Ramos (cell line): ENCODE results near the gene BRDT.
"Not testable (repeated sequence)": the region's sequence is repeated elsewhere in the genome, so short reads cannot be mapped to it uniquely, and the experiment has no call there.

ENCODE experiments used
- in situ Hi-C: fragments of 300-500 bp; cut with MboI; formaldehyde crosslinking; loops from one replicate; pipeline ENCODE4 v1.14.3; 2022; ENCODE audit warnings: low sequenced_read_pairs; ENCODE audit not compliant: unreplicated experiment

BRDT gene

GRCh38 chr1:91980663-91981062, 31.5 kb downstream of the BRDT start:
- in situ Hi-C loops, result loop anchor here (25.0 kb wide), 1 partner anchor 632 kb away; no protein-coding TSS in a partner anchor

DNA sequence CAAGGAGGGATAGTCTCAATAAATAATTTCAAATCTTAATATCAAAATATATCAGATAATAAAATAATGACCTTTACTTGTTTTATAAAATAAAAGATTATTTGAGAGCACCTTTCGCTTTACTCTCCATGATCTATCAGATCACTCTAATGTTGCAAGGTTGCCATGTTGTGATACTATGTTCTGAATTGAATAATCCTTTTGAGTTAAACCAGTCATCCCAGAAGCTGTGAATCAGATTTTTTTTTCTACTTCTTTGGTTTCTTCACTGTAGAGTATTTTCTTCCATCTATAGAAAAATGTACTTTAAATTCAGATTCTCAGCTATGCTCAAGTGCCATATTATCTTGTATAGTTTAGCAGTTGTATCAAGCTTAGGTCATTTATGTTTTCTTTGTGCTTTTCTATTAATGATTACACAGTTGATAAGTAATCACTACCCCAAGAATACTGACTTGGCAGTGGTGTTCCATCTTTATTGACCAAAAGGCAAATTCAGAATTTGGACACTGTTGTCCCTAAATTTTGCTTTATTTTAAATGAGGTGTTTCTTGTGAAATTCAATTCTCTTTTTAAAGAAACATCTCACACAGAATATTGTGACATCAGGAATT, 32.9 kb downstream of the BRDT start:
- in situ Hi-C loops, result loop anchor here (25.0 kb wide), 1 partner anchor 630 kb away; no protein-coding TSS in a partner anchor

- in situ Hi-C loops, result loop anchor here (25.0 kb wide), 1 partner anchor 619 kb away; no protein-coding TSS in a partner anchor
Observed at GRCh38 chr1:91993256-91993655, 44.1 kb downstream of the BRDT start.

DNA sequence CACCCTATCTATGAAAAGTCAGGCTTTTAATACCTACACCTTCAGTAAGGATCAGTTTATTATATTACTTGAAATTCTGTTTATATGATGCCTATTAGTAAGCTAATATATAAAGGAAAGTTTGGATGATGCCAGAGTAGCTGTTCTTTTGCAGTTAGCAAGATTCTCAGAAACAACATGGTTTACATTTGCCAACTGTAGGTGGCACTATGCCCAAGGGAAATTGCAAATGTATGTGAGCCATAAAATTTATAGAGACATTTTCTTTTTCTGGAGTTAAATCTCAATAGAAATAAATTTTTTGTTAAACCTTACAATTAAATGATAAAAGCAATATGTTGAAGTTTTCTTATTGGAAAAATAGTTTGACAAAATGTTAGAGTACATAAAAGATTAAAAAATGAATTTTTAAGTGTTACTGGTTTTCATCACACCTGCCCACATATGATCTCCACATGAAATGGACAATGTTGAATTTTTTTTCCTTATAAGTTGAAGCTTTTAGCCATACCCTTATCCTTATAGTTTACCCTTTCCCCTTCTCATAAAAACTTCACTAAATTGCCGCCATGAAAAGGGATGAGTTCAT, 48.5 kb downstream of the BRDT start:
- in situ Hi-C loops, result loop anchor here (25.0 kb wide), 1 partner anchor 615 kb away; no protein-coding TSS in a partner anchor

GRCh38 chr1:92004129-92004528, 54.9 kb downstream of the BRDT start:
- in situ Hi-C loops, result no loop called here

GRCh38 chr1:92013923-92014322, 64.7 kb downstream of the BRDT start:
- in situ Hi-C loops, result no loop called here

GRCh38 chr1:92016720-92017316, 67.6 kb downstream of the BRDT start:
- in situ Hi-C loops, result no loop called here

- in situ Hi-C loops, result no loop called here
Observed at GRCh38 chr1:92017656-92018055, 68.5 kb downstream of the BRDT start.

DNA sequence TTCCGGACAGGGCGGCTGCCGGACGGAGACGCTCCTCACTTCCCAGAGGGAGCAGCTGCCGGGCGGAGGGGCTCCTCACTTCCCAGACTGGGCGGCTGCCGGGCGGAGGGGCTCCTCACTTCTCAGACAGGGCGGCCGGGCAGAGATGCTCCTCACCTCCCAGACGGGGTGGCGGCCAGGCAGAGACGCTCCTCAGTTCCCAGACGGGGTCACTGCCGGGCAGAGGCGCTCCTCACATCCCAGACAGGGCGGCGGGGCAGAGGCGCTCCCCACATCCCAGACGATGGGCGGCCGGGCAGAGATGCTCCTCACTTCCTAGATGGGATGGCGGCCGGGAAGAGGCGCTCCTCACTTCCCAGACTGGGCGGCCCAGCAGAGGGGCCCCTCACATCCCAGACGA, 76.8 kb downstream of the BRDT start:
- in situ Hi-C loops, result not testable (repeated sequence)

DNA sequence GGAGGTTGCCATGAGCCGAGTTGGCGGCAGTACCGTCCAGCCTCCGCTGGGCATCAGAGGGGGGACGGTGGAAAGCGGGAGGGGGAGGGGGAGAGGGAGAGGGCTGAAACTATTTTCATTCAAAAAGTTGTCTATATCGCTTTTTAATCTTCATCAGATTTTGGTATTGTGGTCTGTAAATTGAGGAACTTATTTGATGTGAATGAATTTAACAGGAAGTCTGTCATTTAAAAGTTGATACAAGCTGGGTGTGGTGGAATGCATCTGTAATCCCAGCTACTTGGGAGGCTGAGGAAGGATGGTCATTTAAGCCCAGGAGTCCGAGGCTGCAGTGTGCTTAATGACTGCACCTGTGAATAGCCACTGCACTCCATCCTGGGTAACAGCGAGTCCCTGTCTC, 77.6 kb downstream of the BRDT start:
- in situ Hi-C loops, result no loop called here

DNA sequence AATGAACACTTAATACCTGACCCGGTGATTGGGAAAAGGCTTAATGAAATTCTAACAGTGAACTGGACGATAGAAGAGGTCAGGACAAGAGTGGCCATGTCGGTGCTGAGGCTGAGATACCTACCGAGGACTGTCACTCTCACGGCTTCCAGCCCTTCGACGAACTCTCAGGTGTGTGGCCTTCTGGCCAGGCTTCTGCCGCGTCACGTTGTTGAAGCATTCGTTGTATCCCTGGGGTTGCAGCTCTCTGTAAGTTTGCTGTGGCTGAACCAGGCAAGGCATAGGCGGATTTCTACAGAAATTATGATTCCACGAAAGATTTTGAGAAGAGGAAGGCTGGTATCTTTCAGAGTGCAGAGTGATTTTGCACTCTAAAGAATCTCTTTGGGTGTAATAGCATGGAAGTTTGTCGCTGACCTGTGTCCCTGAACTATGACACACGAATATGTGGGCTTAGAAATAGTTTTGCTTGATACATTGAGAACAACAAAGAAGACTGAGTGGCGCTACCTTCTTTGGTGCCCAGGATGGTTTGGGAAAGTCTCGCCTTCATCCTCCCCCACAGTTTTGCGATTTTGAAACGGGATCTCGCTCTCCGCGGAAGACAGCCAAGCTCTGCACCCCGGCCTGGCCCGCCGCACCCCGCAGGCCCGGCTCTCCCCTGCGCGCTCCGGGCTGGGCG, 80.2 kb downstream of the BRDT start:
- in situ Hi-C loops, result no loop called here

DNA sequence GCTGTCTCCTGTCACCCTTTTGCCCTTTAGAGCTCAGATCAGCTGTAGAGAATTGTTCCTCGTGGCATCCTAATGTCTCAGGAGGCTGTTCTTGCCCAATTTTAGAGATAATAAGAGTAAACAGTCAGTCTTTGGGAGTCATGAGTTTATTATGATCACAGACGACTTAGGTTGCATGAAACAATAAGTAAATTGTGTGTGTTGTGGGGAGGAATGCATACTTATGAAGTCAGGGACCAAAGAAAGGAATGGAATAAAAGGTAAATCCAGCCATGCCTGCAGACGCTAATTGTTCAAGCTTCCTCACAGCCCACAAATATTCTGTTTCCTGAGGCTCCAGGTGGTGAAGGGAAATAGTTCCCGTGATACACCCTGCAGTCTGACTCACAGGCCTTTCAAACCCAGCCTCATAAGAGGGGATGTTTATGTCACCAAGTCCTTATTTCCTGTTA, 81.5 kb downstream of the BRDT start:
- in situ Hi-C loops, result no loop called here

GRCh38 chr1:92031281-92032110, 82.3 kb downstream of the BRDT start:
- in situ Hi-C loops, result no loop called here

DNA sequence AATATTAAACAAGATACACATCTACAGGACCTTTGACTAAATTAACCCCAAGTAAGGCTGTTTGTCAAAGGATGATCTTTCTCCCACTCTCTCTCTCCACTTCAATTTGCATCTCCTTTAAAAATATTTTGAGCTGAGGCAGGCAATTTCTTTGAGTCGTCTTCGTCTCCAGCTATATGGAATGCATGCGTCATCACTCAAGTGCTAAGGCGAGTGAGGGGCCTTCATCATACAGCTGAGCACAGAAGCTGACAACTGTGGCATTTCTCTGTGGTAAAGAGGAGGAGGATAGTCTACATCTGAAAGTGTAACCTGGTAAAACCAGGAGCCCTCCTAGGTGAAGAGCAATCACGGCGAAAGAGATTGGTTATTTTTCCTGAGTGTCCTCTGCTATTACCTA, 88.2 kb downstream of the BRDT start:
- in situ Hi-C loops, result no loop called here

DNA sequence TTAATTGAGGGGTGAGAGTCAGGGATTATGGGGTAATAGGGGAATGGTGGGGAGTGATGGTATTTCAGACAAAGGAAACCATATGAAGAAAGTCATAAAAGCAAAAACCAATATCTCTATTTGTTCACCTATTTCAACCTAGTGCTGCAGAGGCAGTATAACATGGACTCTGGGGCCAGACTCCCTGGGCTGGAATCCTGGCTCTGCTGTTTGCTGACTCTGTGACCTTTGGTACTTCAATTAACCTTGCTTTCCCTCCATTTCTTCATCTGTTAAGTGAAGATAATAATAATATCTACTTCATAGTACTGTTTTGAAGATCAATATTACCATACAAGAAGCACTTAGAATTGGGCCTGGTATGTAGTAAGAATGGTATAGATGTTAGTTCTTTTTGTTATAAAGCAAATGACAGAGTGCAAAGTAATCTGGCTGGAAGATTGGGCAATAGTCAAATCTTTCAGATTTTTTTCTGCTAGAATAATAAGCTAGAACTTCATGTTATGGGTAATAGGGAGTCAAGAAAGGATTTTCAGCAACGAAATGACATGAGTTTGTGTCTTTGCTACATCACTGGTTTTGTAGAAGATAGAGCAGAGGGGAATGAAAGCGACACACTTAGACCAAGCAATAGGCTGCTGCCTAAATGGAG, 89.6 kb downstream of the BRDT start:
- in situ Hi-C loops, result no loop called here

GRCh38 chr1:92040971-92041370, 91.8 kb downstream of the BRDT start:
- in situ Hi-C loops, result no loop called here

DNA sequence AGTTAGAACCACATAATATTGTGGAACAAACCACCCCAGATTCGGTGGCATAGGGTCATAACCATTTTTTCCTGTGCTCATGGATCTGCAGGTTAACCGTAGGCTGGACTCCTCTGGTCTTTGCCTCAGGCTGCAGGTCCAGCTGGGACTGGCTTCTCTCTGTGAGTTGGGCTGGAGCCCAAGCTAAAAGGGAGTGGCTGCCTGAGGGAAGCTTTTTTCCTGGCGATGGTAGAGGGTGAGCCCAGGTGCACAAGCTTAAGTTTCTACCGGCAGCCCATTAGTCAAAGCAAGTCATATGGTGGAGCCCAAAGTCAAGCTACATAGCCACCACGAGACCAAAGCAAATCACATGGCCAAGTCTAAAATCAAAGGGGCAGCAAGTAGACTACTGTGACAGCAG, 94.4 kb downstream of the BRDT start:
- in situ Hi-C loops, result no loop called here

GRCh38 chr1:92045766-92046495, 96.7 kb downstream of the BRDT start:
- in situ Hi-C loops, result no loop called here

GRCh38 chr1:92051948-92052347, 102.7 kb downstream of the BRDT start:
- in situ Hi-C loops, result no loop called here
